A549 (cell line): Measurements from ENCODE around the gene SORCS2. TPM values are rescaled to one million over a fixed set of nuclear protein-coding genes. Genes with fewer than 3 reads are reported as not detected.

Experiments
- ATAC-seq, 2 experiments: fragments of 200-7000 bp in 1 of 2; fragments of >200 bp in 1 of 2; cut with Nextera tagmentation in 1 of 2; cut with Tn5 transposase in 1 of 2; 3 replicates each; pipeline versions ENCODE4 v1.8.0 to v1.9.1; 2018 to 2020; ENCODE audit warnings: mild to moderate bottlenecking in 1 of 2, moderate library complexity in 1 of 2
- CTCF ChIA-PET: fragments of 300-600 bp; sonication (Branson Sonifier 250); formaldehyde crosslinking; extraction: SDS; loops from one replicate; lab custom pipeline; 2021; ENCODE audit warnings: antibody characterized with exemption, inconsistent platforms; lab: Yijun Ruan, JAX
- POLR2A ChIA-PET: fragments of 350-600 bp; formaldehyde crosslinking; extraction: SDS; loops from one replicate; lab custom pipeline; 2021; ENCODE audit warnings: antibody characterized with exemption, inconsistent platforms; lab: Yijun Ruan, JAX
- DNase-seq, 2 experiments: peaks; one replicate each; pipeline versions ENCODE4 v3.0.0 to v3.0.0-alpha.2; 2011 to 2016; ENCODE audit warnings: low read depth in 1 of 2, low spot score in 1 of 2
- FAIRE-seq: peaks from 2 replicates; lab custom pipeline; 2011; peaks lifted over from hg19 to GRCh38; lab: Jason Lieb, UNC
- H3K27ac ChIP-seq, 2 experiments: fragments of >200 bp; sonication (Bioruptor Twin); formaldehyde crosslinking; 3 replicates each; pipeline ENCODE4 v1.5.1; 2016 to 2017
- H3K4me1 ChIP-seq: fragments of >200 bp; sonication (Bioruptor Twin); formaldehyde crosslinking; 3 replicates; pipeline ENCODE4 v1.6.1; 2016
- H3K4me2 ChIP-seq: fragments of >200 bp; sonication (Bioruptor Twin); formaldehyde crosslinking; 3 replicates; pipeline ENCODE4 v1.6.1; 2016
- H3K4me3 ChIP-seq: fragments of >200 bp; sonication (Bioruptor Twin); formaldehyde crosslinking; 3 replicates; pipeline ENCODE4 v1.5.1; 2016
- H3K9me3 ChIP-seq: fragments of >200 bp; sonication (Bioruptor Twin); formaldehyde crosslinking; 3 replicates; pipeline ENCODE4 v1.6.1; 2016
- BHLHE40 ChIP-seq: IDR thresholded peaks from 2 replicates; pipeline ENCODE4 v1.6.1; 2012; ENCODE audit warnings: low read depth, low read length, inconsistent platforms
- CBX2 ChIP-seq: fragments of 200-600 bp; sonication (generic); IDR thresholded peaks from 2 replicates; pipeline ENCODE4 v1.6.1; 2016; ENCODE audit warnings: low read depth, mild to moderate bottlenecking, borderline replicate concordance
- CBX8 ChIP-seq: fragments of 200-600 bp; sonication (generic); IDR thresholded peaks from 2 replicates; pipeline ENCODE4 v1.6.1; 2016
- CEBPB ChIP-seq, 2 experiments: fragments of >200 bp in 1 of 2; sonication (Bioruptor Twin) in 1 of 2; formaldehyde crosslinking in 1 of 2; IDR thresholded peaks; 2 replicates each; pipeline ENCODE4 v1.6.1; 2012 to 2016
- CHD4 ChIP-seq: fragments of 200-600 bp; sonication (generic); IDR thresholded peaks from 2 replicates; pipeline ENCODE4 v1.6.1; 2016; ENCODE audit warnings: antibody characterized with exemption, mild to moderate bottlenecking, borderline replicate concordance
- E2F6 ChIP-seq: IDR thresholded peaks from 2 replicates; pipeline ENCODE4 v1.6.1; 2012; ENCODE audit warnings: low read depth, borderline replicate concordance
- EHF ChIP-seq: fragments of 250-450 bp; sonication (Bioruptor Pico); IDR thresholded peaks from 2 replicates; pipeline ENCODE4 v1.5.0; 2020; ENCODE audit warnings: mild to moderate bottlenecking
- ESRRA ChIP-seq: fragments of 150-350 bp; IDR thresholded peaks from 2 replicates; pipeline ENCODE4 v1.6.1; 2014; ENCODE audit warnings: mild to moderate bottlenecking, low read length, borderline replicate concordance
- FOXS1 ChIP-seq: fragments of 250-450 bp; sonication (Bioruptor Pico); IDR thresholded peaks from 2 replicates; pipeline ENCODE4 v1.5.0; 2020; ENCODE audit warnings: mild to moderate bottlenecking, moderate library complexity
- GATA3 ChIP-seq: IDR thresholded peaks from 2 replicates; pipeline ENCODE4 v1.6.1; 2012; ENCODE audit warnings: borderline replicate concordance
- HEYL ChIP-seq: fragments of 250-450 bp; sonication (Bioruptor Pico); IDR thresholded peaks from 2 replicates; pipeline ENCODE4 v1.8.0; 2021; ENCODE audit warnings: mild to moderate bottlenecking, moderate library complexity
- HMGXB4 ChIP-seq: fragments of 250-450 bp; sonication (Bioruptor Pico); IDR thresholded peaks from 2 replicates; pipeline ENCODE4 v1.5.0; 2021; ENCODE audit warnings: mild to moderate bottlenecking, moderate library complexity, borderline replicate concordance
- HOXA7 ChIP-seq: fragments of 250-450 bp; sonication (Bioruptor Pico); IDR thresholded peaks from 2 replicates; pipeline ENCODE4 v1.5.0; 2020; ENCODE audit warnings: mild to moderate bottlenecking, moderate library complexity
- JUNB ChIP-seq: fragments of >200 bp; sonication (Bioruptor Twin); formaldehyde crosslinking; IDR thresholded peaks from 2 replicates; pipeline ENCODE4 v1.6.1; 2016
- KDM1A ChIP-seq: fragments of 200-600 bp; sonication (generic); IDR thresholded peaks from 2 replicates; pipeline ENCODE4 v1.6.1; 2016; ENCODE audit warnings: low read depth, mild to moderate bottlenecking
- MAX ChIP-seq: IDR thresholded peaks from 2 replicates; pipeline ENCODE4 v1.6.1; 2012
- NR3C1 ChIP-seq: fragments of >200 bp; sonication (Bioruptor Twin); formaldehyde crosslinking; IDR thresholded peaks from 3 replicates; pipeline ENCODE4 v1.6.1; 2017
- PBX3 ChIP-seq: IDR thresholded peaks from 2 replicates; pipeline ENCODE4 v1.6.1; 2012
- RARB ChIP-seq: fragments of 250-450 bp; sonication (Bioruptor Pico); IDR thresholded peaks from 2 replicates; pipeline ENCODE4 v1.8.0; 2021; ENCODE audit warnings: mild to moderate bottlenecking, moderate library complexity
- REST ChIP-seq: fragments of 200-600 bp; sonication (generic); IDR thresholded peaks from 2 replicates; pipeline ENCODE4 v1.6.1; 2016; ENCODE audit warnings: antibody characterized with exemption, mild to moderate bottlenecking, moderate library complexity
- SMC3 ChIP-seq: fragments of >200 bp; sonication (Bioruptor Twin); formaldehyde crosslinking; IDR thresholded peaks from 3 replicates; pipeline ENCODE4 v1.6.1; 2018; ENCODE audit warnings: inconsistent platforms
- TP53 ChIP-seq: fragments of 250-450 bp; sonication (Bioruptor Pico); IDR thresholded peaks from 2 replicates; pipeline ENCODE4 v1.5.0; 2021; ENCODE audit warnings: mild to moderate bottlenecking, moderate library complexity
- ZFP36 ChIP-seq: fragments of 450-650 bp; IDR thresholded peaks from 2 replicates; pipeline ENCODE4 v1.6.1; 2014; ENCODE audit warnings: borderline replicate concordance; ENCODE audit not compliant: partially characterized antibody
- ZNF302 ChIP-seq: fragments of 250-450 bp; sonication (Bioruptor Pico); IDR thresholded peaks from 2 replicates; pipeline ENCODE4 v1.9.0; 2021; ENCODE audit warnings: inconsistent platforms, mild to moderate bottlenecking, moderate library complexity
- WGBS: methylation state at CpG from one replicate; pipeline ENCODE4 v1.1.6; 2017; ENCODE audit errors: missing lambda C conversion rate; 5-methylcytosine and 5-hydroxymethylcytosine counted together
- polyA plus RNA-seq, 4 experiments: library from polyadenylated mRNA; depleted of rRNA in 3 of 4; stranded (reverse); fragments of >200 nt; fragmentation: RNase III in 1 of 4; extraction: RNeasy Plus Mini Kit Qiagen cat#74134 plus additional on column Dnase treatment in 1 of 4; gene quantifications; 2 replicates in 3 of 4; 3 replicates in 1 of 4; pipeline ENCODE4 v1.2.3, GENCODE V29; 2011 to 2017
- TF ChIP-seq, protein P1 (sequence below): fragments of >200 bp; sonication (Bioruptor Twin); formaldehyde crosslinking; IDR thresholded peaks from 3 replicates; pipeline ENCODE4 v1.5.1; 2016
- TF ChIP-seq, protein P2 (sequence below): fragments of >200 bp; sonication (Bioruptor Twin); formaldehyde crosslinking; IDR thresholded peaks from 2 replicates; pipeline ENCODE4 v1.6.1; 2016

The SORCS2 gene
- polyA plus RNA-seq, 2 of the 4 experiments (the other 2 are of a cell fraction): 1.4 to 4.6 TPM

- no peak for DNase-seq
- no peak for ATAC-seq
- FAIRE-seq: no peak
- no peak for TF ChIP-seq CBX8
- TF ChIP-seq, protein P1, sequence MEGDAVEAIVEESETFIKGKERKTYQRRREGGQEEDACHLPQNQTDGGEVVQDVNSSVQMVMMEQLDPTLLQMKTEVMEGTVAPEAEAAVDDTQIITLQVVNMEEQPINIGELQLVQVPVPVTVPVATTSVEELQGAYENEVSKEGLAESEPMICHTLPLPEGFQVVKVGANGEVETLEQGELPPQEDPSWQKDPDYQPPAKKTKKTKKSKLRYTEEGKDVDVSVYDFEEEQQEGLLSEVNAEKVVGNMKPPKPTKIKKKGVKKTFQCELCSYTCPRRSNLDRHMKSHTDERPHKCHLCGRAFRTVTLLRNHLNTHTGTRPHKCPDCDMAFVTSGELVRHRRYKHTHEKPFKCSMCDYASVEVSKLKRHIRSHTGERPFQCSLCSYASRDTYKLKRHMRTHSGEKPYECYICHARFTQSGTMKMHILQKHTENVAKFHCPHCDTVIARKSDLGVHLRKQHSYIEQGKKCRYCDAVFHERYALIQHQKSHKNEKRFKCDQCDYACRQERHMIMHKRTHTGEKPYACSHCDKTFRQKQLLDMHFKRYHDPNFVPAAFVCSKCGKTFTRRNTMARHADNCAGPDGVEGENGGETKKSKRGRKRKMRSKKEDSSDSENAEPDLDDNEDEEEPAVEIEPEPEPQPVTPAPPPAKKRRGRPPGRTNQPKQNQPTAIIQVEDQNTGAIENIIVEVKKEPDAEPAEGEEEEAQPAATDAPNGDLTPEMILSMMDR: no peak
- TF ChIP-seq ESRRA: no peak
- no peak for TF ChIP-seq CEBPB (IDR thresholded peaks at IDR 0.05)
- TF ChIP-seq PBX3: no peak
- no peak for TF ChIP-seq RARB (CRISPR knock-in tag)
- TF ChIP-seq ZFP36: no peak
- TF ChIP-seq CHD4: no peak
- no peak for TF ChIP-seq E2F6
- no peak for TF ChIP-seq MAX
- no peak for TF ChIP-seq REST
- TF ChIP-seq NR3C1: no peak
- no peak for TF ChIP-seq HMGXB4 (CRISPR knock-in tag)
- TF ChIP-seq BHLHE40: no peak
- no peak for TF ChIP-seq ZNF302
- no peak overlapping the region for H3K27ac ChIP-seq
- no peaks in the 10 kb centered on the region for H3K9me3 ChIP-seq
- WGBS: 77% methylated on average over 10 of the region's 18 CpGs
- no peaks in the 10 kb centered on the region for H3K4me1 ChIP-seq
- ChIA-PET CTCF (interaction anchor here (0.7 kb wide), 1 partner anchor 458 kb away, joined by 3 read pairs; no protein-coding TSS in a partner anchor), POLR2A (no interaction called here)
- H3K4me3 ChIP-seq: no peak overlapping the region
- no peak overlapping the region for H3K4me2 ChIP-seq
Measured at GRCh38 chr4:7692451-7693236, 500.3 kb downstream of the SORCS2 start.

DNA sequence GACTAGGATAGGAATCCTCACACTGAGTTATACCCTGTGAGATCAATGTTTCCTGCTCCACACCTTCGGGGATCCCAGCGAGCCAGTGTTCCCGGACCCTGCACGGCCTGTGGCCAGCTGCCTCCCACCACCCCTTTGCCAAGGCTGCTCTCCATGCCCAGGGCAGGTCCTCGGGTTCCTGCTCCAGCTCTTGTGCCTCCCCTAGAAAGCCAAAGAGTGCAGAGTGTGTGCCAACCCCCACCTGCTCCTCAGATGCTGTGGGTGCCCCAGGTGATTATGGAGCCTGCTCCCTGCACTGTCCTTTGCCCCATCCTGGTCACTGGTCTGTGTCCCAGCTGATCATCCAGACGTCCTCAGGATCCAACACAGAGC, 500.9 kb downstream of the SORCS2 start:
- no peak for ATAC-seq
- POLR2A ChIA-PET: no interaction called here
- 37% methylated on average over 6 of the region's 6 CpGs for WGBS
- TF ChIP-seq NR3C1: no peak
- TF ChIP-seq SMC3: no peak
- TF ChIP-seq KDM1A: no peak
- no peak for TF ChIP-seq HOXA7 (CRISPR knock-in tag)
- TF ChIP-seq, protein P2, sequence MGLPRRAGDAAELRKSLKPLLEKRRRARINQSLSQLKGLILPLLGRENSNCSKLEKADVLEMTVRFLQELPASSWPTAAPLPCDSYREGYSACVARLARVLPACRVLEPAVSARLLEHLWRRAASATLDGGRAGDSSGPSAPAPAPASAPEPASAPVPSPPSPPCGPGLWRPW: no peak
- no peak for TF ChIP-seq HEYL (CRISPR knock-in tag)
- no peak for TF ChIP-seq ESRRA
- TF ChIP-seq TP53 (CRISPR knock-in tag): no peak
- no peak for TF ChIP-seq CBX2
- TF ChIP-seq CHD4: no peak
- TF ChIP-seq FOXS1: no peak
- no peak for TF ChIP-seq EHF (CRISPR knock-in tag)
- TF ChIP-seq GATA3: no peak
- TF ChIP-seq JUNB: no peak
- TF ChIP-seq, all 56 proteins: peak for 0
- CTCF ChIA-PET: no interaction called here
- Histone ChIP-seq H3K4me2 (no peak overlapping the region), H3K4me1 (no peaks in the 10 kb centered on the region), H3K27ac (no peak overlapping the region), H3K9me3 (no peaks in the 10 kb centered on the region), H3K4me3 (no peak overlapping the region)
- DNase-seq (no peak), FAIRE-seq (no peak)
